ENCODE results near the gene RNU1-1. TPM values are rescaled to one million over a fixed set of nuclear protein-coding genes. Genes with fewer than 3 reads are reported as not detected.
"Not testable (repeated sequence)": the region's sequence is repeated elsewhere in the genome, so short reads cannot be mapped to it uniquely, and the experiment has no call there.

The RNU1-1 gene
- total RNA-seq, 1 experiment from 2014 or later, result not detected

DNA sequence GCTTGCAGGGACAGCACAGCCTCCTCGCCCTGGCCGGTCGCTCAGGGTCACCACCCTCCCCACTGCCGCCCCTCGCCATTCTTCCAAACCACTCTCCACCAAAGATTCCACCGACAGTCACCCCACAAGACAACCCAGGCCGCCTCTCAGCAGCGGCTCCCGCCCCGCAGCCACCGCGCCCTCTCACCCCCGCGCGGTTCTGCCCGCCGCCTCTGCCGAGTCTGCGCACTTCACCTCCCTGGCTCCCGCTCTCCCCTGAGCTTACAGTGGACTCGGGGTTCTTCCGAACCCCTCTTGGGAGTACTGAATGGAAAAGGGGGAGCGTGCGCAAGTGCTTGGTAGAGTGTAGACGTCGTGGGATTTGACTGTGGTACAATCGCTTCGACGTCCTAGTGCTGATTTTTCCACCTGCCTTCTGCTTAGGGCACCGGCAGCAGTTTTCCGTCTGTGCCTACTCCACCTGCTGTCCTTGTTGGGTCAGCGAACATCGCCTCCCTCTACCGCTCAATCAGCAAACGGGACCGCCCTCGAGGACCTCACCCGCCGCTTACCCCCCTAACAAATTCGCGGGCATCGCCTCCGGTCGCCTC lies 20.2 kb upstream of the RNU1-1 start:
- H3K27me3 ChIP-seq, H3K9me3 ChIP-seq, H3K4me3 ChIP-seq, H3K36me3 ChIP-seq: not testable (repeated sequence)
- DNase-seq, result peak; percentile 55

DNA sequence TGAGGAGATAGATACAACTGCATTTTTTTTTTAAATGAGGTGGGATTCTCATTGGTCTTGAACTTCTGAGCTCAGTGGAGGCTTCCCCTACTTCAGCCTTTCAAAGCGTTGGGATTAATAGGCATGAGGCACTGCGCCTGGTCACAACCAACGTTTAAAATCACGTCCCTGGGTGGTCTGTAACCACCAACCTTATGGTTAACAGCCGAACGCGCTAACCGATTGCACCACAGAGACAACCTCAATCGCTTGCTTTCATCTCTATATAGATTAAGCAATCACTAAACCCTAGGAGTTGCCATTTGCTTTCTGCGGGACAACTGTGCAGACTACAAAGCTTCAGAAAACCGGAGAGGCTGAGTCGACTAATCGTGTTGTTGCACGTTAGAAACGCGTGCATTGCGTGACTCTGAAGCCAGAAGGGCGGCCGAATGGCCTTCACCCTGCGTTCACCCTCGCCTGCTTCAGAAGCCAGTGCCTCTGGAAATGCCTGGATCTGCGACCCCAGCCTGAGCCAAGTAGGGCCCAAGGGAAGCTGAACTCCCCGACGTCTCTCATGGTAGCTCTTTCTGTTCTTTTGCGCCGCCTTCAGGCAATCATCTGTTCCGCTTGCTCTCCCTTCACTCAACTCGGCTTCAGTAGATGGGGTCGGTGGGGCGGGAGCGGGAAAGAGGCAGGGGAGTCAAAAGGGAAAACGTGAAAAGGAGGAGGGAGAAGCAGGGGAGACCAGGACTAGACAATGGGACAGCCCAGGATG lies 18.3 kb upstream of the RNU1-1 start:
- H3K36me3 ChIP-seq, H3K9me3 ChIP-seq, DNase-seq, H3K4me3 ChIP-seq, H3K27me3 ChIP-seq: not testable (repeated sequence)

DNA sequence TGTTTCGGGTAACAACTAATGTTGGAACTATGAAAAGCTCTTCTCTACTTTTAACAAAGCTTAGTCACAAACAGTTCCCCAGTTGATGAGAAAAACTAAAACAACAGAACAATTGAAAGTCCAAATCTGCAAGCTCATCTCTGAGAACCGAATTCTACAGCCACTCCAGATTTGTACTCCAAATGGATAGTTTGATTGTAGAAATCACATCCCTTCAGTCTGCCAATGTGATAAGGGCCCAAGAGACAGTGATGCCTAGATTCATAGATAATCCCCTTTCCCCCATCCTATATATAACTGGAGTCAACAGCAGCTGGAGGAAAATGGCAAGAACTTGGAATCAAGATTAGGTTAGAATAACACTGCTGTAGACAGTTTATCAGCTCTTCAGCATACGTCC lies 14.3 kb upstream of the RNU1-1 start:
- not testable (repeated sequence) for H3K36me3 ChIP-seq, H3K27me3 ChIP-seq, DNase-seq, H3K9me3 ChIP-seq, H3K4me3 ChIP-seq

DNA sequence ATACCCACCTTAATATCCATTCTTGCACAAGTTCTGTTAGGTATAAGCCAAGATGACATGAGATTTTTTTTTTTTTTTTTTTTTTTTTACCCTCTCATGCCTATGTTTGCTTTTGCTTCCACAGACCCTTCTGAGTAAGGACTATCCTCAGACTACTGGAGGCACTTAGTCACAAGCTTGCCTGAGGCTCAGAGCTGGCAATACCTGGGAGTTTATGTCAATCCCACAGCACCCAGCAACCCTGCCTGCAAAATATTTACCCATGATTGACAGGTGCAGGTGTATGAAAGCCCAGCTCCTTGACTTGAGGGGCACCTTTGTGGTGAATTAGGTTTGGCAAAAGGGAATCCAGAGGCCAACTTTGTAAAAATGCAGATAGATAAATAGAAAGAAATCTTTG lies 11.7 kb upstream of the RNU1-1 start:
- DNase-seq, H3K27me3 ChIP-seq, H3K9me3 ChIP-seq, H3K36me3 ChIP-seq, H3K4me3 ChIP-seq: not testable (repeated sequence)

DNA sequence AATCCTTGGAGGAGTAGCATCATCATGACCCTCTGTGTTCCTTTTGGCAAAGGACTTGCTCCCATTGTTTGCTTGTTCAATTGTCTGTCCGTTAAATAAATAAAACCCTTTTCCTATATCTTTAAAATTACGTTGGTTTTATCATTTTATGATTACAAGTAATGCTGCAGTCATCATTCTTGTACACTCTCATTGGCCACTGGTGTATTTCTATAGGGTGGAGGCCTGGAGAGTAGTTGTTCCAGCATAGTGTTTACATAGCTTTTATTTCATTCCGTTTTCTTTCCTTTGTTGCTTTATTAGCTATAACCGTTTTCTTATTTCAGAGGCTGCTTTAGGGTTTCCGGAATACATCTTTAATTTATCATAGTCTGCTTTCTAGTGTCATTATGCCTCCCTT lies 7.6 kb upstream of the RNU1-1 start:
- not testable (repeated sequence) for DNase-seq, H3K36me3 ChIP-seq, H3K9me3 ChIP-seq, H3K27me3 ChIP-seq, H3K4me3 ChIP-seq

DNA sequence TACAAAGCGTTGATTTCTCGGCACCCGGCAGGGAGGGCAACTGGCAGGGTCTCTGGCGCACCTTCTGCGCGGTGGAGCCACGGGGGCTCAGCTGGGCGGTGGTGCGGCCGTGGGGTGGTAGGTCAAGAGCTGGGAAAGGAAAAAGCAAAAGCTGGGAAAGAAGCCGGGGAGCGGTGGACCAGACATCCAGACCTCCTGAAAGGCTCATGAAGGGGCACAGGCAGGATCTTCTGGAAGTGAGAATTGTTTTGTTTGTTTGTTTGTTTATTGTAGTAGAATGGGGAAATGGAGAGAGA lies 7.2 kb upstream of the RNU1-1 start:
- no peaks in the 10 kb centered on the region for H3K36me3 ChIP-seq
- H3K9me3 ChIP-seq, result no peaks in the 10 kb centered on the region
- H3K4me3 ChIP-seq, result no peak overlapping the region
- no peaks in the 10 kb centered on the region for H3K27me3 ChIP-seq
- no peak for DNase-seq

DNA sequence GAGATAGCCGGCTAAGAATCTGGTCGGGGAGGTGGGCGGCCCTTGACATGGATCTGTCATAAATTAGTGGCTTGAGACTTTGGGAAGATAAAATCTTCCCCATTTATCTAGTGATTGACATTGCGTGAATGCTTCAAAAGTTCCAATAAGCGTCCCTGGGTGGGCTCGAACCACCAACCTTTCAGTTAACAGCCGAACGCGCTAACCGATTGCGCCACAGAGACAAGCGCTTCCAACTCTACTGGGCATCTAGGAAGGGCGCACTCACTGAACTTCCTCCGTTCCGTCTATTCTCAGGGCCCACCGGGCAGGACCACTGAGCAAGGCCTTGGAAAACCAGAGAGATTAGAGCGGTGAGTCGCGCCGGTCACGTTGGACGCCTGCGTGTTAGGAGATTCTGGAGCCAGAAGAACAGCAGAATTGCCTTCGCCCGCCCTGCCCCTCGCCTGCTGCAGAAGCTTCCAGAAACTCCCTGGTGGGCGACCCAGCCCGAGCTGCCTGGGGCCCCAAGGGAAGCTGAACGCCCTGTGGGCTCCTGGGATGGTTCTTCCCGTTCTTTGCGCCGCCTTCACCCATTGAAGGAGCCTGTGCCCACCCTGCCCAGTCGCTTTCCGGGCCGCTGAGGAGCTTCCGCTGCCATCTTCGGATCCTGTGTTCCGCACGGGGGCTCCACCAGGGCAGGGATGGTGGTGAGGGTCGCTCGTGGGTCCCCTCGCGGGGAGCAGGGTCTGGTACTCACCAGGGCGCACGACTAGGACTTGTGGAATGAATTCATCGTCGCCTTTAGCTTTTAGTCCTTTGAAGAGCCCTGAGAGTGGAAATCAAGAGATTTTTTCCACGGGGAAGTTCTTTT lies 6.6 kb upstream of the RNU1-1 start:
- H3K9me3 ChIP-seq, DNase-seq, H3K4me3 ChIP-seq, H3K27me3 ChIP-seq, H3K36me3 ChIP-seq: not testable (repeated sequence)

DNA sequence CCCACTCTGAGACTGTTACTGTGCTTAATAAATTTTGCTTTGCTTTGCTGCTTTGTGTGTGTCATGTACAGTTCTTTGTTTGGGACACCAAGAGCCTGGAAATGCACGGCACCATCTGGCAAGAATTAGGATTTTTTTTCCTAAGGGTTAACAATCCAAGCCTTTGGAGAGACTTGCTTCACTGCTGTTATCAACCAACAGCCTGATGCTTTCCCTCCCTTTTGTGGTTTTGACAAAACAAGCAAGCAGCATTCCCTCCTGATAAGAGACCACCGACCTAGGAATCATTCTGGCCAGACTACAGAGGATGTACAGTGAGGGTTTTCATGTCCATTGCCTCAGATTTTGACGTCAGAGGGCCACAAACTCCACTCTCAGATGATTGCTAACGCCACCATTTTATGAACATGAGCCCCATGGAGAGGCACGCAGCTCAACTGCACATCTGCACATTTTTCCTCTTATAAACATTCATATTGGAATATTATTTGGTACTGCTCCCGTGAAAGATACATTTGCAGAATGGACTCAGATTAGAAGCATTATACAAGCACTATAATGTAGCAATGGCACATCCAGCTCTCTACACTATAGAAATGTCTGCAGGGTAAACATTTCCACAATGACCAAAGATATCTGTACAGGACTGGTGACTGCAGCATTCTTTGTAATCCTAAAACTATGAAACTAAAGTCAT lies 5.3 kb upstream of the RNU1-1 start:
- not testable (repeated sequence) for H3K9me3 ChIP-seq, DNase-seq, H3K4me3 ChIP-seq, H3K27me3 ChIP-seq, H3K36me3 ChIP-seq

DNA sequence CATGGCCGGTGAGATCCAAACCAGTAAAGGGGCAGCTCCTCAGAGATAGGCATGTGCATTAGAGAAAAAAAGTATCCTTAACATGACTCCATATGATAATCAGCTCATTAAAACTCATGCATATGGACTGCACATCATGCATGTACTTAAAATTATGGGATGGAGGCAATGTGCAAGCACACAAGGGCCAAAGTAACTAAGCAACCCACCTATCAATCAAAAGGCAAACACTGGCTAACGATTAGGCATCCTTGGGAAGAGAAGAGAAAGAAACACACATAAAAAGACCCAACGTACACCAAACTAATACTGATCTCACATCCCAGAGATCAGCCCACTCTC lies 4.8 kb upstream of the RNU1-1 start:
- not testable (repeated sequence) for H3K36me3 ChIP-seq, H3K9me3 ChIP-seq, H3K27me3 ChIP-seq, DNase-seq, H3K4me3 ChIP-seq

DNA sequence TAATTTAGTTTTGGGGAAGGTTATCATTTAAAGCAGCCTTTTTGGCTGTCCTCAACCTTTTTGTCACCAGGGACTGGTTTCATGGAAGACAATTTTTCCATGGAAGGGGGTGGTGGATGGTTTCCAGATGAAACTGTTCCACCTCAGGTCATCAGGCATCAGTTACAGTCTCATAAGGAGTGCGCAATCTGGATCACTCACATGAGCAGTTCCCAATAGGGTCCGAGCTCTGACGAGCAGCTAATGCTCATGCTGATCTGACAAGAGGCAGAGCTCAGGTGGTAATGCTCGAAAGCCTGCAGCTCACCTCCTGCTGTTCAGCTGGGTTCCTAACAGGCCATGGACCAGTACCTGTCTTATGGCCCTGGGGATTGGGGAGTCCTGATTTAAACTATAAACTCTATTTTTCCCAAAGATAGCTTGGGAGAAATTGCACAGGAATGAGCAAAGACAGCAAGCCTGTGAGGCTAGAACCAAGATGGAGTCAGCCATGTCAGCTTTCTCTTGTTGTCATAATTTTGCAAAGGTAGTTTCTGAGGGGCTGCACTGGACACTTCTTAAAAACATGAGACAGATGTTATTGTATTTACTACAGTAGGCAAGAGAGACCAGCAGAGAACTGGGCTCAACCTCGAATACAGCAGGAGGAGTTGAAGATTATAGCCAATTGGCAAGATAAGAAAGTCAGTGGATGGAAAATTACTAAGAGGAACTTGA lies 2.8 kb upstream of the RNU1-1 start:
- not testable (repeated sequence) for DNase-seq, H3K27me3 ChIP-seq, H3K4me3 ChIP-seq, H3K9me3 ChIP-seq, H3K36me3 ChIP-seq

DNA sequence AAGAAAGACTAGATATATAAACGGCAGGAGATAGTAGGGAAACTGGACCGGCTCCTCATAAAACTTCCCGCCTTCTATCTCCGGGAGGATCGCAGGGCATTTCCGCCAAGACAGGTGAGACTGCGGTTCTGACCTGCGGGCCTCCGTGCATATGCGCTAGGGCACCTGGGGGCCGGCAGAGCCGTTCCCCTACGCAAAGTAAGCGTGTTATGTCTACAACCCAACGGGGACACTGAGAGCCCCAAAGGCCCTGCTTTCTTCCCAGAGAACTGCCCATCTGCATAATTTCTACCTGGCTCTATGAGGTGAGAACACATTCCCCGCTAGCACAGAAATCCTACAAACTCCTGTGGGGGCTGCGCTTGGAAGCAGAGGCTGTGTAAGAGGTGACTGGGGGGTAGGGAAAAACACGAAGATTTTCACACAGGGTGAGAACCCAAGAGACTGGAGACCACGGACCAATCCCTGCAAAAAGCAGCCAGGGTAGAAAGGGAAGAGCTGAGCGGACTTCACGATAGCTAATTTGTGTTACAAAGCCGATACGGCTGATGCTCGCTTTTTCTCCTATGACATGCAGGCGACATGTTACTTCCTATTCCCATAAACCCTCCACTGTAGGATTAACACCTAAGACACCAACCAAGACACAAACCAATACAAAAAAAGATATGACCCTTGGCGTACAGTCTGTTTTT lies 526 bp downstream of the RNU1-1 start:
- not testable (repeated sequence) for H3K9me3 ChIP-seq, H3K27me3 ChIP-seq, H3K36me3 ChIP-seq, H3K4me3 ChIP-seq
- DNase-seq, result peak; percentile 88

DNA sequence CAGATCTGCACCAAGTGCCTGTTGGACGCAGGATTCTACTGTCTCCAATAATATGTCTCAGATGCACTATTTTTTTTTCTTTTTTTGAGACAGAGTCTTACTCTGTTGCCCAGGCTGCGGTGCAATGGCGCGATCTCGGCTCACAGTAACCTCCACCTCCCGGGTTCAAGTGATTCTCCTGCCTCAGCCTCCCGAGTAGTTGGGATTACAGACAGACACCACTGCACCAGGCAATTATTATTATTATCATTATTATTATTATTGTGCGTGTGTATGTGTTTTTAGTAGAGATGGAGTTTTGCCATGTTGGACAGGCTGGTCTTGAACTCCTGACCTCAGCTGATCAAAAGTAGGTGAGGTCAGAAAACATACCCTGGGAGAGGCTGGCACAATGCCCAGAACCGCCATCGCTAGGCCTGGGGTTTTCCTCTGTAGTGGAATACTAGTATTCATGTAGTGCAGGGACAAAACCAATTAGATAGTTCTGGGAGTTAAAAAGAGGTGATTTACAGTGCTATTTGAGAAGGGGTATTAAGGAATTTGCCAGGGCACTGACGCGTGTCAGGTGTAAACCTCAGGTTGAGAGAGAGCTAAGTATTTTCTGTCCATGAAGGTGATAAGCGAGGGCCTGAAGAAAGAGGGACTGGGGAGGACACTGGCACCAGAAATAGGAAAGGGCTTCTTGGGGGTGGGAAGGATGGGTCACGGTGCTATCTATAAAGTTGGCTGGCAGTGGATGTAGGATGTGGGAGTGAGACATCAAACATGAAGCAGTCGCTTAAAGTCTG lies 1.3 kb downstream of the RNU1-1 start:
- not testable (repeated sequence) for H3K4me3 ChIP-seq, H3K27me3 ChIP-seq, H3K9me3 ChIP-seq, H3K36me3 ChIP-seq
- DNase-seq, result peak; percentile 55

DNA sequence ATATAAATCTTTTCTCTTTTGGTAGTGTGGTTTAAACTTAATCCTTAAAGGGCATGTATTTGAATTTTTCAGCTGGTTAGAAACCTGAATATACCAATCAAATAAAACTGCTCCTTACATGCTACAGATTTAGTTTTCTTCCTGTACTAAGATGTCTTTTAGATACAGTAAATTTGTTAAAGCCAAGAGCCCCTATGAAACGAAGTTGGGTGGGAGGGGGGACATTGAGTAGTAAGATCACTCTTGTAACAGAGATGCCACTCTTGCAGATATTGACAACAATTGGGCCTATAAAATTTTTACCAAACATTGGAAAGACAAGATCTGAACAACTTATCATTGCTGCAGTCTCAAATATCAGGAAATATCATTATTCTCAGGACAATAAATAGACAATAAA lies 2.2 kb downstream of the RNU1-1 start:
- not testable (repeated sequence) for H3K4me3 ChIP-seq, DNase-seq, H3K27me3 ChIP-seq

DNA sequence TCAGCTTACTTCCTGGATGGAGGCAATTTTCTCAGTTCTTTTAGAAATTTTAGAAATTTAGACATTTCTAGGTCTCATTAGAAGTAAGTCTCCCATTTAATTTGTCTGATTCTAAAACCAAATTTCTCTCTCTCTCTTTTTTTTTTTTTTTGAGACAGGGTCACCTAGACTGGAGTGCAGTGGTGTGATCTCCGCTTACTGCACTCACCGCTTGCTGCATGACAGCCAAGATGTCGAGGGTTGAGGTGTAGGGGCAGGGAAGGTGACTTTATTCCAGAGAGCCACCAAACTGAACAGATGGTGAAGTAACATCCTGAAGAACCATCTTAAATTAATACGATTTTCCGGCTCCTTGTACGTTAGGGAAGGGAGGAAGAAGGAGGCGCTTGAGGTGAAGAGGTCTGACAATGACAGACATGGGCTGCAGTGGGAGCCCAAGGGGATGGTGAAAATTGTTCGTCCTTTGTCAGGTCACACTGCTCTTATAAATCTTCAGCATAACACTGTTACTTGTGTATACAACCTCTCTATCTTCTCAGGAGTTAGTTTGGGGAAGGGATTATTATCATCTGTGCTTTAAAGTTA lies 5.1 kb downstream of the RNU1-1 start:
- not testable (repeated sequence) for H3K9me3 ChIP-seq, H3K27me3 ChIP-seq, H3K4me3 ChIP-seq, H3K36me3 ChIP-seq, DNase-seq

More for the DNA sequence above, 2.2 kb downstream of the RNU1-1 start:
- not testable (repeated sequence) for H3K9me3 ChIP-seq, H3K36me3 ChIP-seq

DNA sequence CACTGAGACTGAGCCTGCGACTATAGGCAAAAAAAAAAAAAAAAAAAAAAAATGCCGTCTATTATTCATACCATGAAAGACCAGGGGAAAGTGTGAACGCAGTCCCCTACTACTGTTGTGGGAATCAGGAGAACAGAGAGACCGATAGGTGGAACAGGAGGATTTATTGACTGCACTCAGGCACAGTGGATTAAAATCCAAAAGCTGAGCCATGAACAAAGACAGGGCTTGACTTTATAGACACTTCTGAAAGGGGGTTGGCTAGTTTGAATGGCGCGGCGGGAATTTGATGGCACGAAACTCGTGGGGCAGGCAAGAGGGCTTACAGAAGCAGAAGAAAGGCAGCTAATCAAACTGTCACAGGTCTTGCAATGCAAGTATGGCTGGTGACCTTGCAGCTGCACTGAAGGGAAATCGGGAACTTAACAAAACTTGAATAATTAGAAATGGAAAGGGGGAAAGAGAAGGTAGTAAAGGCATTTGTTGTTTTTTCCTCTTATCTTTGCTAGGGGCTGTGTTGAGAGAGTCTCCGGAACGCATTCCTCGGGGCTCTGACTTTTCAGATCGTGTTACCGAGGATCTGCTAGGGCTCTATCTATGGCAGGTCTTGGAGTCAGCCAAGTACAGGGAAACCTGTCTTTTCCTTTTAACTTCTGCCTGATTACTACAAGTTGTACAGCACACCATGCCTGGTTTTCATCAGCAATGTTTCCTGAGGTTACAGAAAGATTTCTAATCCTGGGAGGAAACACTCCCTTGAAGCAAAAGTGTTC lies 7.5 kb downstream of the RNU1-1 start:
- H3K36me3 ChIP-seq, H3K27me3 ChIP-seq, H3K9me3 ChIP-seq, H3K4me3 ChIP-seq, DNase-seq: not testable (repeated sequence)

All from MG63 (cell line).